Lung (tissue), 12 donors: ENCODE measurements around the gene CRYGN. TPM values are rescaled to one million over a fixed set of nuclear protein-coding genes. Genes with fewer than 3 reads are reported as not detected.

Experiments used
- ATAC-seq: fragments of 200-7000 bp; cut with Tn5 transposase; one replicate; pipeline ENCODE4 v1.9.1; 2020; ENCODE audit warnings: moderate number of reproducible peaks; ENCODE audit not compliant: insufficient read depth, low FRiP score
- DNase-seq, 3 donors: peaks; one replicate each; pipeline ENCODE4 v3.0.0-alpha.2; 2013 to 2017
- H3K27ac ChIP-seq, 2 donors: one replicate each; pipeline ENCODE4 v1.5.1; 2013; ENCODE audit warnings: mild to moderate bottlenecking in 2 of 2, moderate library complexity in 2 of 2, control low read depth in 1 of 2, inconsistent platforms in 1 of 2, low read depth in 1 of 2, low read length in 1 of 2
- H3K27me3 ChIP-seq, 3 donors: one replicate each; pipeline ENCODE4 v1.5.1; 2013; ENCODE audit warnings: low read length in 2 of 3; ENCODE audit not compliant: control insufficient read depth in 3 of 3, insufficient read depth in 3 of 3
- H3K36me3 ChIP-seq, 4 donors: one replicate each; pipeline ENCODE4 v1.5.1; 2013; ENCODE audit warnings: low read length in 4 of 4, mild to moderate bottlenecking in 1 of 4, moderate library complexity in 1 of 4; ENCODE audit not compliant: control insufficient read depth in 4 of 4, insufficient read depth in 4 of 4
- H3K4me1 ChIP-seq, 5 donors: one replicate each; pipeline ENCODE4 v1.5.1; 2013; ENCODE audit warnings: low read length in 5 of 5, mild to moderate bottlenecking in 2 of 5, moderate library complexity in 1 of 5; ENCODE audit not compliant: control insufficient read depth in 5 of 5, insufficient read depth in 5 of 5
- H3K4me3 ChIP-seq: one replicate; pipeline ENCODE4 v1.5.1; 2013; ENCODE audit warnings: mild to moderate bottlenecking, control low read depth, moderate library complexity
- H3K9ac ChIP-seq, 2 donors: one replicate each; pipeline ENCODE4 v1.5.1; 2013; ENCODE audit warnings: low read length in 2 of 2, control low read depth in 1 of 2; ENCODE audit not compliant: insufficient read depth in 1 of 2
- H3K9me3 ChIP-seq, 4 donors: one replicate each; pipeline ENCODE4 v1.5.1; 2013; ENCODE audit warnings: low read length in 3 of 4, mild to moderate bottlenecking in 1 of 4, moderate library complexity in 1 of 4; ENCODE audit not compliant: control insufficient read depth in 4 of 4, insufficient read depth in 3 of 4
- WGBS, 2 donors: extraction: QIAGEN DNeasy Blood & Tissue Kit; methylation state at CpG; one replicate each; pipeline ENCODE4 v1.1.7; 2013; 5-methylcytosine and 5-hydroxymethylcytosine counted together
- polyA plus RNA-seq, 2 donors: library from polyadenylated mRNA; stranded (reverse); fragments of 200-250 nt; gene quantifications; one replicate each; pipeline ENCODE4 v1.2.1, GENCODE V29; 2013
- total RNA-seq, 2 donors: library from RNA; depleted of rRNA in 1 of 2; stranded (reverse); fragments of >200 nt in 1 of 2; gene quantifications; one replicate each; pipeline ENCODE4 v1.2.1, GENCODE V29; 2014 to 2021
- TF ChIP-seq, protein P1 (sequence below): IDR thresholded peaks from 2 replicates; pipeline ENCODE4 v1.5.1; 2012; ENCODE audit warnings: mild to moderate bottlenecking; ENCODE audit errors: control extremely low read depth, extremely low read depth
- donor health status: control.
- donor health status: control.
- donor health status: Bipolar disorder and iron deficiency.
- donor health status: healthy.
- donor health status: DM: yes; HTN: yes; CAD: no.

The CRYGN gene
- total and polyA plus RNA-seq, 4 donors = 0.07 to 0.34 (median 0.28) TPM; not detected in 1

GRCh38 chr7:151408498-151408838 is 31.5 kb downstream of the CRYGN start:
- peaks cover 0 to 5% (median 0%) of the 10 kb centered on the region in 3 donors for H3K27me3 ChIP-seq
- DNase-seq (no peak), ATAC-seq (no peak)
- H3K9ac ChIP-seq = peak overlapping the region in 1 of 2 donors; percentile 59
- TF ChIP-seq, protein P1, sequence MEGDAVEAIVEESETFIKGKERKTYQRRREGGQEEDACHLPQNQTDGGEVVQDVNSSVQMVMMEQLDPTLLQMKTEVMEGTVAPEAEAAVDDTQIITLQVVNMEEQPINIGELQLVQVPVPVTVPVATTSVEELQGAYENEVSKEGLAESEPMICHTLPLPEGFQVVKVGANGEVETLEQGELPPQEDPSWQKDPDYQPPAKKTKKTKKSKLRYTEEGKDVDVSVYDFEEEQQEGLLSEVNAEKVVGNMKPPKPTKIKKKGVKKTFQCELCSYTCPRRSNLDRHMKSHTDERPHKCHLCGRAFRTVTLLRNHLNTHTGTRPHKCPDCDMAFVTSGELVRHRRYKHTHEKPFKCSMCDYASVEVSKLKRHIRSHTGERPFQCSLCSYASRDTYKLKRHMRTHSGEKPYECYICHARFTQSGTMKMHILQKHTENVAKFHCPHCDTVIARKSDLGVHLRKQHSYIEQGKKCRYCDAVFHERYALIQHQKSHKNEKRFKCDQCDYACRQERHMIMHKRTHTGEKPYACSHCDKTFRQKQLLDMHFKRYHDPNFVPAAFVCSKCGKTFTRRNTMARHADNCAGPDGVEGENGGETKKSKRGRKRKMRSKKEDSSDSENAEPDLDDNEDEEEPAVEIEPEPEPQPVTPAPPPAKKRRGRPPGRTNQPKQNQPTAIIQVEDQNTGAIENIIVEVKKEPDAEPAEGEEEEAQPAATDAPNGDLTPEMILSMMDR = no peak
- H3K36me3 ChIP-seq = no peaks in the 10 kb centered on the region
- WGBS, 2 donors = 82 to 84% methylated on average over 7 of the region's 7 CpGs
- H3K9me3 ChIP-seq = peaks cover 0 to 2% (median 0%) of the 10 kb centered on the region in 4 donors
- no peak overlapping the region for H3K27ac ChIP-seq
- peaks cover 0 to 31% (median 13%) of the 10 kb centered on the region in 5 donors for H3K4me1 ChIP-seq
- H3K4me3 ChIP-seq = no peak overlapping the region

DNA sequence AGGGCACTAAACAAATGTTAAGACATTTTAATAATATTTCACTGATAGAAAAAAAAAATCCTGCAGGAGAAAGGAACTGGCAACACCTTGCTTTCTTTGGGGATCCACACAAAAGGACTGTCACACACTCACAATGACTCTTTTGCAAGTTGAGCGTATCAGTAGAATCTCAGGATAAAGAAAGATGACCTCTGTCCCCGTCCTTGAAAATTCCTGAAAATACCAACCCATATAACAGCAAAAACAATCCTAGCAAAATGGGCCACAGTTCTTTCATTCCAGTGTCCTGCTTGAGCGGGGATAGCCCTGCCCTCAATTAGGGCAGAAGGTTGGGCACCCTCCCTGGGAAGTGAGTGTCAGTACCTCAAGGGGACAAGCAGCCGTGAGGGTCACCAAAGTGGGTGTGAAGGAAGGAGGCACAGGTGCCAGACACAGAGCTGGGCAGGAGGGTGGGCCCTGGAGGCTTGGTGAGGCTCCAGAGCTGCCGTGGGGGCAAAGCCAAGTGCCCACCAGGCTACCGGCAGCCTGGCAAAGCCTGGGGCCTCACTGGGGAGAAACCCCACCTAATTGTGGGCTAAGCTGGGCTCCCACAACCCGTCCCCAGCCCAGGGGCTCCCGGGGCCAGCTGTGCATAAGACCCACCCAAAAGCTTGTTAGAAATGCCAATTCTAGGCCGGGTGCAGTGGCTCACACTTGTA is 32.9 kb downstream of the CRYGN start:
- no peak overlapping the region for H3K9ac ChIP-seq
- no peak overlapping the region for H3K4me3 ChIP-seq
- H3K36me3 ChIP-seq = no peaks in the 10 kb centered on the region
- 90 to 95% methylated on average over 9 of the region's 9 CpGs for WGBS, 2 donors
- TF ChIP-seq, protein P1 = no peak
- H3K27ac ChIP-seq = no peak overlapping the region
- no peak for ATAC-seq
- peaks cover 0 to 5% (median 0%) of the 10 kb centered on the region in 3 donors for H3K27me3 ChIP-seq
- DNase-seq = no peak
- peaks cover 0 to 2% (median 0%) of the 10 kb centered on the region in 4 donors for H3K9me3 ChIP-seq
- H3K4me1 ChIP-seq = peaks cover 0 to 32% (median 14%) of the 10 kb centered on the region in 5 donors

DNA sequence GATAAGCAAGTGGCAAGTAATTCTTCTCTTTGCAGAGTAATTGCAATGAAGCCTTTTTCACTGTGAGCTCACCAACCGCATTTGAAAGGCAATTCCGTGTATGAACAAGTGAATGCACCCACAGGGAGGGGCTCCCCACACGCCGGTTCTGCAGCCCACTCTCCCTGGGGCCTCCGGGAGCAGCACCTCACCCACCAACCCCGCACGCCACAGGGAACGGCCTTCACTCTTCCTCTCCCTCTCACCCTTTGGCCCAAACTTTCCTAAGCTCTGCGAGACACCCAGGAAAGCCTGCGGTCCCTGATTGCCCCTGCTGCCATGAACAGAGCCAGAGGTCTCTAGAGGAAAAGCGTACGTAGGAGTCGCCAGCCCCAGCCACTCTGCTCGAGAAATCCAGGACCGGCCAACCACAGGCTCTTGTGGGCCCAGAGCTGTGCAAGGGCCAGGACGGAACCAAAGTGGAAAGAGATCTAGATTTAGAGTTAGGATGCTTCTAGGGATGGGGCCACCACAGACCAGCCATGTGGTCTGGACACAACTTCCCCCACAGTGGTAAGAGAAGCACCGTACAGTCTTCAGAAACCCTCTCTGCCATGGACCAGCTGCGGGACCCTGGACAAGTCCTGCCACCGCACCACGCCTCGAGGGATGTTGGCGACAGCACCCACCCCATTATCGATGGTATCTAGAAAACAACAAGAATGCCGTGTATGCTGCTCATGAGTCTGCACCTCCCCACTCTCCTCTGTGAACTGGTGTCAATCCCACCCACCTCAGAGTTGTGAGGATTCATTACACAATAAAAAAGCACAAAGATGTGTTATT is 33.7 kb downstream of the CRYGN start:
- TF ChIP-seq, protein P1 = no peak
- Histone ChIP-seq H3K9ac (no peak overlapping the region), H3K9me3 (peaks cover 0 to 2% (median 0%) of the 10 kb centered on the region in 4 donors), H3K36me3 (peaks cover 0 to under 1% (median 0%) of the 10 kb centered on the region in 4 donors), H3K4me1 (peaks cover 0 to 32% (median 14%) of the 10 kb centered on the region in 5 donors), H3K4me3 (no peak overlapping the region), H3K27ac (no peak overlapping the region), H3K27me3 (peaks cover 0 to 5% (median 0%) of the 10 kb centered on the region in 3 donors)
- DNase-seq (no peak), ATAC-seq (no peak)
- WGBS, 2 donors = 93 to 94% methylated on average over 24 of the region's 24 CpGs
